GM21576 (cell line): Measurements from ENCODE around the gene ATXN1.
A peak's percentile ranks its signal among the peaks of the same experiment; 100 is the strongest.
"Not testable (repeated sequence)": the region's sequence is repeated elsewhere in the genome, so short reads cannot be mapped to it uniquely, and the experiment has no call there.

ENCODE experiments used
- ATAC-seq: cut with Tn5 transposase; IDR thresholded peaks from one replicate; pipeline ENCODE4 v1.9.1; 2021; ENCODE audit warnings: mild to moderate bottlenecking, moderate library complexity; ENCODE audit not compliant: unreplicated experiment

Gene ATXN1

DNA sequence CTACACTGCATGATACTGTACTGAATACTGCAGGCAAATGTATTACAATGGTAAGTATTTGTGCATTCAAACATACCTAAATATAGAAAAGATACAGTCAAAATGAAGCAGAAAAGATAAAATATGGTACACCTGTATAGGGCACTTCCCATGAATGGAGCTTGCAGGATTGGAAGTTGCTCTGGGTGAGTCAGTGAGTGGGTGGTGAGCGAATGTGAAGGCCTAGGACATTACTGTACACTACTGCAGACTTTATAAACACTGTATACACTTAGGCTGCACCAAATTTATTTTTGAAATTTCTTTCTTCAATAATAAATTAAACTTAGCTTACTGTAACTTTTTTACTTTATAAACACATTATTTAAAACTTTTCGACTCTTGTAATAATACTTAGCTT lies 213.1 kb downstream of the ATXN1 start:
- no peak for ATAC-seq

GRCh38 chr6:16547587-16547986 lies 213.7 kb downstream of the ATXN1 start:
- no peak for ATAC-seq

GRCh38 chr6:16546861-16547260 lies 214.4 kb downstream of the ATXN1 start:
- ATAC-seq, result no peak

DNA sequence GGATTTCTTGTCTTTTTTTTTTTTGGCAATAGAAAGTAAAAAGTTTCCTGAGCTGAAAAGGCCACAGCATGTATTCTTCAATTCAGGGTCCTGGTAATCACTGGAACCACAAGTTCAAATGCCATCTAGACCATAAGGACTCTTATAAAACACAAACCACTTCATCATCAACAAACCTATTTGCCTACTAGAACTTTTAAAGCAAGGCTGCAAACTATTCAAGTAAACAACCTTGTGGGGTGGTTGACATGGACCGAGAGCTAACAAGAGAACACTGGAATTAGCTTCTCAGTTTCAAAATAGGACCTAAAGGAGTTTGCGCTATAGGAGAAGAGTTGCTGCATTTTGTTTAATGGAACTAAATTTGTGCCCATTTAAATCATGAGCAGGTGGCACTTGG lies 215.9 kb downstream of the ATXN1 start:
- no peak for ATAC-seq

GRCh38 chr6:16544521-16544920 lies 216.7 kb downstream of the ATXN1 start:
- ATAC-seq, result no peak

GRCh38 chr6:16544006-16544405 lies 217.3 kb downstream of the ATXN1 start:
- ATAC-seq, result no peak

GRCh38 chr6:16543521-16543920 lies 217.7 kb downstream of the ATXN1 start:
- no peak for ATAC-seq

DNA sequence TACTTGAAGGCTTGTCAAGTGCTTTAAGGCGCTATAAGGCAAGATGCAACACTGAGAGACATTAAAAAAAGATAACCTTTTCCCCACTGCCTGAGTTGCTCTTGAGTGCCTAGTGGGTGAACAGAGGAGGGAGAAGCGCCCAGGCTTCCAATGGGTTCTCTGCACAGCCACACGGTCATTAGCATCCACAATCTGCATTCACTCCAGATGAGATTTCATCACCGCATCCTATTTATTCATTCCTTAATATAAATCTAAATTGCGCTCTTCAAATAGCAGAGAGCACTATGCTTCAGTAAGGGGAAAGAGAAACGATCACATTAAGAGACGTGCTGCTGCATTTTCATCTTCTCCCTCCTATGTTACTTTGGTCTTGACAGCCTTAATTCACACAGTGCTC lies 219.2 kb downstream of the ATXN1 start:
- no peak for ATAC-seq

GRCh38 chr6:16540804-16541752 lies 220.2 kb downstream of the ATXN1 start:
- peak; percentile 64 for ATAC-seq

- ATAC-seq, result not testable (repeated sequence)
Measured at GRCh38 chr6:16540383-16540782, 220.9 kb downstream of the ATXN1 start.

DNA sequence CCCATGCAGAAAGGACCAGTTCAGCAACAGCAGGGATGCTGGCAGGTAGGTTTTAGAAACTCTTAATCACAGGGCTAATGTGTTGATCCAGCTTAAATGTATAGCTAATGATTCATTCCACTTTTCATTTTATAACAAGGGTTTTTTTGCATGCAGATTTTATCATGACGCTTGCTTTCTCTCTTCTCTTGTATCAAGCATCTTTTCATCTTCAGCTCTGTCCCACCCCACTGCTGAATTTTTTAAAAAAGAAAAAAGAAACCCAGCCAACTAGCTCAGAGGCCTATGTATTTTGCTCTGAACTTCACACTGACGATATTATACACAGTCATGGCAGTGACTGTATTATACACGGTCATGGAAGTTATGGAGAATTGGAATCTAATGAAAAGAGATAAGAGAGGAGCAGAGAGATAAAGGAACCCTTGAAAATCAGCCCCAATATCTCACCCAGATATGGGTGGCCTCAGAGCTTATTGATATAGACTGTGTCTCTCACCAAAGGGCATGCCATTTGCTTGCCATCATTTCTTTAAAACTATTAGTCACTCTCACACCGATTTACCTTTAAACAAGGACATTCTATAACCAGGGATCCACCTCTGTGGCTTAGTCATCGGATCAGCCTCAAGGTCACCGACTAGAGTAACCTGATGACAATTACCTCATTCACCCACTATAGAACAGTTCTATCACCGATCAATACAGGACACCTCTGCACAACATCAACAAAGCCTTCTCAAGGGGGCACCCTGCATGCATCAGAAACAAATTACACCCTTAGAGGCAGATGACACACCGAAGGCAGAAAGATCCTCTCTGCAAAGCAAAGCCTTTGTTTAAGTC lies 222.0 kb downstream of the ATXN1 start:
- no peak for ATAC-seq

DNA sequence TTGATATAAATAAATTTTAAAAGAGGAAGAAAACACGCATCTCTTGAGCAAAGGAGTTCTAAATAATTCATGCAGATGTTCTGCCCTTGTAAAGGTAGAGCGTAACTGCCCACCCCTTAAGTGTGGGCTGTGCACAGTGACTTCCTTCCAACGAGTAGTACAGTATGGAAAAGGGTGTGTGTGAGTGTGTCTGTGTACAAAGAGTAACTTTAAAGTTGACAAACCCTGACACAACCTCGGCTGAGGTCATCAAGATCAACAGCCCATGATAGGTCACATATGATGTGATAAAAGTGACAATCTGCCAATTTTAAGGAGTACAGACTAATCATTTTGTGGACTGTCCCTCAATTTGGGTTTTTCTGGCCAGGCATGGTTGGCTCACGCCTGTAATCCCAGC lies 225.7 kb downstream of the ATXN1 start:
- ATAC-seq, result no peak

- ATAC-seq, result no peak
Measured at GRCh38 chr6:16533721-16534136, 227.5 kb downstream of the ATXN1 start.

DNA sequence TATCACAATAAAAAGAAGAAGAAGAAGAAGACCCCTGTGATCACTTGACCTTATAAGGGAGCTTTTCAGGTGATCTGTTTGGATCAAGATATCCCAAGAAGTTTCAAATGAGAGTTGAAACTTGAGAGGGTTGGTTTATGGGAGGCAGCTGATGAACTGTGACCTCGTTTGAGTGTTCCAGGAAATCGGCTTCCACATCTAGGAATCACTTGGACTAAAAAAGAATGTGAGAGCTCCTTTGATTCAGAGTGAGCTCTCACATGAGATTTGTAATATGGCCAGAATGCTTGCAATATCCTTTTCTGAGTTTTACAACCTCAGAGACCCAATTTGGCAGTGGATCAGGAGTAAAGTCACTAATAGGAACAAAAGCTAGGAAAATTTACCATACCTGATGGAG lies 228.1 kb downstream of the ATXN1 start:
- no peak for ATAC-seq

DNA sequence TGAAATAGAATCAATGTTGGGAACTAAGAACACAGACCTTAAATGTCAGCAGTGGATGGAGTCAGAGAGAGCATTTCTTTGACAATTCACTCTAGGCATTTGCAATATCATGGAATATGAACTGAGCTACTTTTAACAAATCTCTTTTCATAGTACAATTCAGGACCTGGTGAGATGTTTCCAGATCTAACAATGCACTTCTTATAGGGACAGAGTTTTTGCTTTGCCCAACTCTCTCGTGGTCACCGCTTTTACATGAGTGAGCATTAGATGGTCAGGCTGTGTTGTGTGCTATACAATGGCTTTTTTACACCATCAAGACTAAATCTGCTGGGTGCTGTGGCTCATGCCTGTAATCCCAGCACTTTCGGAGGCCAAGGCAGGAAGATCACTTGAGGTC lies 233.6 kb downstream of the ATXN1 start:
- ATAC-seq, result no peak

GRCh38 chr6:16524380-16524707 lies 236.9 kb downstream of the ATXN1 start:
- ATAC-seq, result no peak

GRCh38 chr6:16523606-16524379 lies 237.5 kb downstream of the ATXN1 start:
- ATAC-seq, result no peak

DNA sequence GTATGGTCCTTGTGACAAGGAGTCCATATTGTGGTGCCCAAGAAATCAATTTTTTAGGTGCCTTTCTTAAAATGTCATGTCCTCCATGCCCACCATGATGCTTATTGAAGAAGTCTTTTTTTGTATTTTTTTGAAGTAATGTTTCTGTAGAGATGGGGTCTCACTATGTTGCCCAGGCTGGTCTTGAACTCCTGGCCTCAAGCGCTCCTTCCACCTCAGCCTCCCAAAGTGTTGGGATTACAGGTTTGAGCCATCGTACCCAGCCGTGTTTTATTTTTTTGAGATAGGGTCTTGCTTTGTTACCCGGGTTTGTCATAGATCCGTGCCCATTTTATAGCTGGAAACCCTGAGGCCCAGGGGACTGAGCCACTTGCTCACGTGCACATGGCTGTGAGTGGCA lies 238.3 kb downstream of the ATXN1 start:
- no peak for ATAC-seq

GRCh38 chr6:16521528-16521927 lies 239.7 kb downstream of the ATXN1 start:
- ATAC-seq, result no peak

- no peak for ATAC-seq
Measured at GRCh38 chr6:16519265-16520242, 241.7 kb downstream of the ATXN1 start.
